B cell (primary cell): Measurements from ENCODE around the gene MAGI2. TPM values are rescaled to one million over a fixed set of nuclear protein-coding genes. Genes with fewer than 3 reads are reported as not detected.

Source experiments
- ATAC-seq: fragments of 200-7000 bp; cut with Tn5 transposase; one replicate; pipeline ENCODE4 v1.10.0; 2021; ENCODE audit warnings: low read depth, mild to moderate bottlenecking, moderate number of reproducible peaks, moderate library complexity
- CTCF ChIA-PET: fragments of 350-600 bp; sonication (Branson Sonifier 250); formaldehyde crosslinking; loops from one replicate; lab custom pipeline; 2021; ENCODE audit warnings: antibody characterized with exemption, inconsistent platforms; lab: Charles Lee
- POLR2A ChIA-PET: fragments of 350-600 bp; sonication (Branson Sonifier 250); formaldehyde crosslinking; loops from one replicate; lab custom pipeline; 2021; ENCODE audit warnings: antibody characterized with exemption; lab: Charles Lee
- DNase-seq: peaks from one replicate; pipeline ENCODE4 v3.0.0; 2013
- H2AFZ ChIP-seq: 2 replicates; pipeline ENCODE4 v1.6.1; 2012; ENCODE audit warnings: mild to moderate bottlenecking, low read depth, low read length; ENCODE audit not compliant: insufficient read depth, poor library complexity, severe bottlenecking
- H3K27ac ChIP-seq, 2 donors: 1 replicate in 1 of 2; 2 replicates in 1 of 2; pipeline ENCODE4 v1.5.1; 2012 to 2013; ENCODE audit warnings: low read length in 2 of 2, mild to moderate bottlenecking in 2 of 2, moderate library complexity in 1 of 2
- H3K27me3 ChIP-seq, 4 experiments: fragments of 200-600 bp in 1 of 4; sonication (generic) in 1 of 4; replicated peaks in 1 of 4; 1 replicate in 2 of 4; 2 replicates in 2 of 4; pipeline versions ENCODE4 v1.6.1 to v1.7.0; 2013 to 2016; ENCODE audit warnings: low read length in 3 of 4, mild to moderate bottlenecking in 2 of 4, mixed read lengths in 1 of 4, moderate library complexity in 1 of 4; ENCODE audit not compliant: insufficient read depth in 4 of 4, control insufficient read depth in 3 of 4; ENCODE audit errors: control extremely low read depth in 1 of 4
- H3K36me3 ChIP-seq, 2 experiments: replicated peaks in 1 of 2; 1 replicate in 1 of 2; 2 replicates in 1 of 2; pipeline versions ENCODE4 v1.6.1 to v1.7.1; 2013; ENCODE audit warnings: low read length in 1 of 2; ENCODE audit not compliant: insufficient read depth in 2 of 2, control insufficient read depth in 1 of 2; ENCODE audit errors: control extremely low read depth in 1 of 2, extremely low read depth in 1 of 2
- H3K4me1 ChIP-seq, 2 donors: fragments of 200-600 bp in 1 of 2; sonication (generic) in 1 of 2; 1 replicate in 1 of 2; 2 replicates in 1 of 2; pipeline versions ENCODE4 v1.5.1 to v1.6.1; 2013 to 2017; ENCODE audit warnings: low read length in 2 of 2; ENCODE audit not compliant: control insufficient read depth in 2 of 2, insufficient read depth in 2 of 2
- H3K4me2 ChIP-seq: replicated peaks from 2 replicates; pipeline ENCODE3; 2012; ENCODE audit warnings: mild to moderate bottlenecking, low read depth, low read length; ENCODE audit not compliant: poor library complexity, severe bottlenecking
- H3K4me3 ChIP-seq, 5 experiments: fragments of 200-600 bp in 1 of 5; sonication (generic) in 1 of 5; 1 replicate in 3 of 5; 2 replicates in 2 of 5; pipeline versions ENCODE4 v1.5.1 to v1.7.0; 2011 to 2016; ENCODE audit warnings: low read length in 4 of 5, mild to moderate bottlenecking in 4 of 5, low read depth in 2 of 5, control low read depth in 1 of 5, moderate library complexity in 1 of 5; ENCODE audit not compliant: insufficient read depth in 1 of 5; ENCODE audit errors: control extremely low read depth in 1 of 5, extremely low read depth in 1 of 5
- H3K79me2 ChIP-seq: fragments of 200-600 bp; sonication (generic); one replicate; pipeline ENCODE4 v1.6.0; 2016; ENCODE audit warnings: low read length; ENCODE audit not compliant: control insufficient read depth, insufficient read depth
- H3K9ac ChIP-seq: fragments of 200-600 bp; sonication (generic); 2 replicates; pipeline ENCODE4 v1.6.1; 2017; ENCODE audit warnings: mild to moderate bottlenecking, low read length, moderate library complexity
- H3K9me3 ChIP-seq, 3 donors: one replicate each; pipeline versions ENCODE4 v1.6.1 to v1.7.1; 2013; ENCODE audit warnings: low read length in 2 of 3; ENCODE audit not compliant: control insufficient read depth in 2 of 3, insufficient read depth in 1 of 3; ENCODE audit errors: control extremely low read depth in 1 of 3
- H4K20me1 ChIP-seq: 2 replicates; pipeline ENCODE4 v1.6.0; 2012; ENCODE audit warnings: mild to moderate bottlenecking, low read length; ENCODE audit not compliant: insufficient read depth, control insufficient read depth, poor library complexity, severe bottlenecking
- H3K27ac Mint-ChIP-seq: one replicate; pipeline ENCODE4 v1.8.0; 2021; ENCODE audit warnings: mixed read lengths
- H3K27me3 Mint-ChIP-seq: one replicate; pipeline ENCODE4 v1.8.0; 2021; ENCODE audit warnings: mixed read lengths
- H3K4me1 Mint-ChIP-seq: one replicate; pipeline ENCODE4 v1.8.0; 2021; ENCODE audit warnings: mixed read lengths
- H3K4me3 Mint-ChIP-seq: one replicate; pipeline ENCODE4 v1.8.0; 2021; ENCODE audit warnings: mixed read lengths
- H3K9me3 Mint-ChIP-seq: one replicate; pipeline ENCODE4 v1.8.0; 2022; ENCODE audit warnings: mixed read lengths; ENCODE audit not compliant: insufficient read depth
- CTCF ChIP-seq: fragments of 200-600 bp; IDR thresholded peaks from one replicate; pipeline ENCODE4 v1.8.0; 2022; ENCODE audit warnings: antibody characterized with exemption, mild to moderate bottlenecking
- EZH2 ChIP-seq: IDR thresholded peaks from 2 replicates; pipeline ENCODE4 v1.6.1; 2012; ENCODE audit warnings: borderline replicate concordance, low read depth, mild to moderate bottlenecking, moderate library complexity, low read length; ENCODE audit not compliant: insufficient read depth, poor library complexity, severe bottlenecking
- WGBS: methylation state at CpG from one replicate; pipeline ENCODE4 v1.1.5; 2013; ENCODE audit warnings: missing lambda C conversion rate; ENCODE audit not compliant: insufficient coverage; 5-methylcytosine and 5-hydroxymethylcytosine counted together
- intact Hi-C: fragments of 100-400 bp; cut with micrococcal nuclease; formaldehyde crosslinking; loops from one replicate; pipeline ENCODE4 v1.10.0; 2022
- polyA plus RNA-seq: library from polyadenylated mRNA; depleted of rRNA; stranded (reverse); fragments of >200 nt; gene quantifications from 2 replicates; pipeline ENCODE4 v1.2.3, GENCODE V29; 2012
- total RNA-seq, 2 donors: library from RNA; stranded (reverse); fragments of 120-200 nt in 1 of 2; gene quantifications; 1 replicate in 1 of 2; 2 replicates in 1 of 2; pipeline versions ENCODE4 v1.2.3 to v1.2.4, GENCODE V29; 2013 to 2022

The MAGI2 gene
- total and polyA plus RNA-seq, 2 donors (not counting 1 experiment from before 2014, with no cell fraction given), result 0.16 to 0.64 TPM

DNA sequence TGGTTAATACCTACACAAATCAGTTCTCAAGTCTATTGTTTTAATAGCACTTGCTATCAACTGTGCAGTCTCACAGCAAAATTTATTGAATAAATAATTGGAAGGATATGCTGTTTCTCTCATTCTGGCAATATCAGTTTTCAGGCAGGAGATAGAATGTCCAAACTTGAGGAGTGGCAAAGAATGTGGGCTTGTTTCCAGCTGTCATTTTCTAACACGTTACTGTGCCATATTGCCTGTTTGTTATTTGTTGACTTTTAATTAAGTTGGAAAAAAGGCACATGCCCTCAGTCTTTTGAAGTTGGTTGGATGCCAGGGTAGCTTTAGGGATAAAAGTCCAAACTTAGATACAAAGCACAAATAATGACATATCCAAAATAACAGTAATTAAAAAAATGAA, 52.2 kb downstream of the MAGI2 start:
- WGBS, result 100% methylated on average over 1 of the region's 1 CpG
- Histone ChIP-seq H3K27ac (no peak overlapping the region), H3K36me3 (no peaks in the 10 kb centered on the region), H4K20me1 (no peaks in the 10 kb centered on the region), H3K9ac (no peak overlapping the region), H3K79me2 (no peaks in the 10 kb centered on the region), H3K4me3 (no peak overlapping the region), H3K27me3 (no peaks in the 10 kb centered on the region), H3K9me3 (no peaks in the 10 kb centered on the region), H2AFZ (no peak overlapping the region), H3K4me1 (no peaks in the 10 kb centered on the region), H3K4me2 (no peak overlapping the region)
- ATAC-seq (no peak), DNase-seq (no peak)
- H3K4me1 Mint-ChIP-seq, result no peaks in the 10 kb centered on the region
- H3K9me3 Mint-ChIP-seq, result no peaks in the 10 kb centered on the region
- ChIA-PET CTCF (no interaction called here), POLR2A (no interaction called here)
- no peaks in the 10 kb centered on the region for H3K27me3 Mint-ChIP-seq
- no peak overlapping the region for H3K4me3 Mint-ChIP-seq
- TF ChIP-seq EZH2, result no peak
- no peak for TF ChIP-seq CTCF
- intact Hi-C loops, result no loop called here
- H3K27ac Mint-ChIP-seq, result no peak overlapping the region

DNA sequence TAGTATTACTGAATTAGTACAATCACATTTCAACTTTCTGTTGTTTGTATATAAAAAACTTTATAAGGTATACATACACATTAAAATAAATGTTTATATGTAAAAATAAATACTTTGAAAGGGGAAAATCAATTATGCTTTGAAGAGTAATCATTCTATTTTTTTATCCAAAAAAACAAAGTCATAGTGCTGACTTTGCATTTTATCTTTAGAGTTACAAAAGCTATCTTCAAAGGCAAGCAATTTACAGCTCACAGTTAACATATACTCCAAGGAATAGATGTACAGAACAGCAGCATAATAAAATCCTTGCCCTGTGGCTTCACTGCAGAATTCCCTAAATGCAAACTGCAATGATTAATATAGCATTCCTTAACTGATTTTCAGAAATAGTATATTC, 53.2 kb downstream of the MAGI2 start:
- CTCF ChIA-PET, result no interaction called here
- no peaks in the 10 kb centered on the region for H4K20me1 ChIP-seq
- DNase-seq (no peak), ATAC-seq (no peak)
- POLR2A ChIA-PET, result no interaction called here
- H3K4me1 ChIP-seq, result no peaks in the 10 kb centered on the region
- Mint-ChIP-seq H3K4me1 (no peaks in the 10 kb centered on the region), H3K27me3 (no peaks in the 10 kb centered on the region), H3K9me3 (no peaks in the 10 kb centered on the region), H3K27ac (no peak overlapping the region), H3K4me3 (no peak overlapping the region)
- no peaks in the 10 kb centered on the region for H3K36me3 ChIP-seq
- no peaks in the 10 kb centered on the region for H3K79me2 ChIP-seq
- no peak overlapping the region for H3K4me2 ChIP-seq
- H3K9ac ChIP-seq, result no peak overlapping the region
- H3K27me3 ChIP-seq, result no peaks in the 10 kb centered on the region
- no peak overlapping the region for H3K27ac ChIP-seq
- no peak for TF ChIP-seq EZH2
- TF ChIP-seq CTCF, result no peak
- intact Hi-C loops, result no loop called here
- no peaks in the 10 kb centered on the region for H3K9me3 ChIP-seq
- no peak overlapping the region for H2AFZ ChIP-seq
- H3K4me3 ChIP-seq, result no peak overlapping the region
